Epithelial cell of proximal tubule (primary cell): ENCODE data around the gene TLE2. TPM values are rescaled to one million over a fixed set of nuclear protein-coding genes. Genes with fewer than 3 reads are reported as not detected.
"Not testable (repeated sequence)": the region's sequence is repeated elsewhere in the genome, so short reads cannot be mapped to it uniquely, and the experiment has no call there.

ENCODE experiments used
- DNase-seq: peaks from one replicate; pipeline ENCODE4 v3.0.0-alpha.2; 2011; ENCODE audit warnings: low read depth
- H3K4me3 ChIP-seq: 2 replicates; pipeline ENCODE4 v1.5.1; 2011; ENCODE audit warnings: low read depth, mild to moderate bottlenecking, low read length
- total RNA-seq: library from RNA; depleted of rRNA; stranded (reverse); fragments of >200 nt; gene quantifications from 2 replicates; pipeline ENCODE4 v1.2.3, GENCODE V29; 2015
- TF ChIP-seq, protein P1 (sequence below): conservative IDR thresholded peaks from 2 replicates; pipeline ENCODE4 v1.5.1; 2012; ENCODE audit warnings: low read depth, mild to moderate bottlenecking, low read length

TLE2 gene
- total RNA-seq, 1 donor from 2014 or later: 2.9 TPM

DNA sequence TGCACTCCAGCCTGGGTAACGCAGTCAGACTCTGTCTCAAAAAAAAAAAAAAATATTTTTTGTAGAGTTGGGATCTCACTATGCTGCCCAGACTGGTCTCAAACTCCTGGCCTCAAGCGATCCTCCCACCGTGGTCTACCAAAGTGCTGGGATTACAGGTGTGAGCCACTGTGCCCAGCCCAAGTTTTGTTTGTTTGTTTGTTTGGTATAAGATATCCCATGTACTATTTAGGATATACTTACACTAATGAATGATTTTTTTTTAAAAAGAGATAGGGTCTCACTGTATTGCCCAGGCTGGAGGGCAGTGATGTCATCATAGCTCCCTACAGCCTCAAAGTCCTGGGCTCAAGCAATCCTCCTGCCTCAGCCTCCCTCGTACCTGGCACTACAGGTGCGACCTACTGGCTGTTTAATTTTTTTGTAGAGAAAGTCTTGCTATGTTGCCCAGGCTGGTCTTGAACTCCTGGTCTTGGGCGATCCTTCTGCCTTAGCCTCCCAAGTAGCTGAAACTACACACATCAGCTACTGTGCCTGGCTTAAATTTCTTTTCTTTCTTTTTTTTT is 27.8 kb downstream of the TLE2 start:
- DNase-seq: no peak
- H3K4me3 ChIP-seq: no peak overlapping the region
- TF ChIP-seq, protein P1, sequence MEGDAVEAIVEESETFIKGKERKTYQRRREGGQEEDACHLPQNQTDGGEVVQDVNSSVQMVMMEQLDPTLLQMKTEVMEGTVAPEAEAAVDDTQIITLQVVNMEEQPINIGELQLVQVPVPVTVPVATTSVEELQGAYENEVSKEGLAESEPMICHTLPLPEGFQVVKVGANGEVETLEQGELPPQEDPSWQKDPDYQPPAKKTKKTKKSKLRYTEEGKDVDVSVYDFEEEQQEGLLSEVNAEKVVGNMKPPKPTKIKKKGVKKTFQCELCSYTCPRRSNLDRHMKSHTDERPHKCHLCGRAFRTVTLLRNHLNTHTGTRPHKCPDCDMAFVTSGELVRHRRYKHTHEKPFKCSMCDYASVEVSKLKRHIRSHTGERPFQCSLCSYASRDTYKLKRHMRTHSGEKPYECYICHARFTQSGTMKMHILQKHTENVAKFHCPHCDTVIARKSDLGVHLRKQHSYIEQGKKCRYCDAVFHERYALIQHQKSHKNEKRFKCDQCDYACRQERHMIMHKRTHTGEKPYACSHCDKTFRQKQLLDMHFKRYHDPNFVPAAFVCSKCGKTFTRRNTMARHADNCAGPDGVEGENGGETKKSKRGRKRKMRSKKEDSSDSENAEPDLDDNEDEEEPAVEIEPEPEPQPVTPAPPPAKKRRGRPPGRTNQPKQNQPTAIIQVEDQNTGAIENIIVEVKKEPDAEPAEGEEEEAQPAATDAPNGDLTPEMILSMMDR: no peak

DNA sequence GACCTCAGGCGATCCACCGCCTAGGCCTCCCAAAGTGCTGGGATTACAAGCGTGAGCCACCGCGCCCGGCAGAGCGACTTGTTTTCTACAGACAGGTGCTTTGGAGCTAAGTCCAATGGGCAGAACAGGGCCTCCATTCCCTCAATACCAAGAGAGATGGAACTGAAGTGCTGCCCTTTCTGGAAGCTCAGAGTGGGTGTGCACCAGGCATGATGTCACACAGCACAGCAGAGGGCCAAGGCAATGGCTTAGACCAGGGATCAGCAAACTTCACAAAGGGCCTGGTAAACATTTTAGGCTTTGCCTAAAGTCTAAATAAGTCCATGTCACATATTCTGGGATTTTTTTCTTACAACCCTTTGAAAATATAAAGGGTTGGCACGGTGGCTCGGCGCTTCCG is 30.4 kb downstream of the TLE2 start:
- DNase-seq: no peak
- TF ChIP-seq, protein P1: no peak
- no peak overlapping the region for H3K4me3 ChIP-seq

DNA sequence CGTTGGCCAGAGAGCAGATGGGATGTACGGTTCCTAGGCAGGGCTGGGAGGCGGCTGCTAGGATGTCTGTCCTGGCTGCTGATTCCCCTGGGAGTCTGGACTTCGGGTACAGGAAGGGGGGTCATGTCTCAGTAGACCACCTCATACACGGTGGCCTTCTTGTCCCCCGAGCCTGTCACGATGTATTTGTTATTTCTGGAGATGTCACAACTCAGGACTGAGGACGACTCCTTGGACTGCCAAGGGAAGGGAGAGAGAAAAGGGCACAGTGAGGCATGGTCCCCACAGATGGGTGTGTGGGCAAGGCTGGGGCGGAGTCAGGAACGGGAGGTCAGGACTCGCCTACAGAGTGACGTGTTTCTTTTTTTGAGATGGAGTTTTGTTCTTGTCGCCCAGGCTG is 31.4 kb downstream of the TLE2 start:
- no peak overlapping the region for H3K4me3 ChIP-seq
- no peak for DNase-seq
- TF ChIP-seq, protein P1: no peak

DNA sequence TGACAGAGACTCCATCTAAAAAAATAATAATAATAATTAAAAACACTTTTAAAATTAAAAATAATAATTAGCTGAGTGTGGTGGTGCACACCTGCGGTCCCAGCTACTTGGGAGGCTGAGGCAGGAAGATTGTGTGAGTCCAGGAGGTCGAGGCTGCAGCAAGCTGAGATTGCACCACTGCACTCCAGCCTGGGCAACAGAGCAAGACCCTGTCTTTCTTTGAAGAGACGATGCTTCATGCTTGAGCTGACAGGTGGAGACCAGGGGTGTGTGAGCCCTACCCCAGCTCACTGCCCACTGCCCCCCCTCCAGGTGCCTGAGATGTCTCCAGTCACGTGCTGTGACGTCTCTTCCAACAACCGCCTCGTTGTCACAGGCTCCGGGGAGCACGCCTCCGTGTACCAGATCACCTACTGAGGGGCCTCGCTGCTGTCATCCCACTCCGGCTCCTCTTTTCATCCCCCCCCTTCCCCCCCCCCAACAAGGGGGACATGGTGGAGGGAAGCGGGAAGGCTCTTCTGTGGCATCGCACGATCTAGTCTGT is 34.4 kb downstream of the TLE2 start:
- TF ChIP-seq, protein P1: no peak
- no peak overlapping the region for H3K4me3 ChIP-seq

DNA sequence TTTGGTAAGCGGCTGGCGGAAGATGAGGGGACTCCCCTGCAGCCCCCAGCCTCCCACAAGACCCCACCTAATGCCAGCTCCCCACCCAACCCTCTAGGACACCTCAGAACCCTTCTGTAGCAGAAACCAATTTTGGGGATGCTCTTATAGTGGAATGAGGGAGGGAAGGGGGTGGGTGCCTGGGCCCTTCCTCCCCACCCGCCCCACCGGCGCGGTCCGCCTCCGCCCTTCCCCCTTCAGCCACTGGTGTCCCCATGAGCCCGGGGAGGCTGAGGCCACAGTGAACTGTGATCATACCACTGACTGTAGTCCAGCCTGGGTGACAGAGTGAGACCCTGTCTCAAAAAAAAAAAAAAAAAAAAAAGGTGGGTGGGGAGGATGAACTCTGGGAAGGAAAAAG is 35.5 kb downstream of the TLE2 start:
- no peak overlapping the region for H3K4me3 ChIP-seq
- DNase-seq: no peak
- TF ChIP-seq, protein P1: no peak

More for the DNA sequence above, 34.4 kb downstream of the TLE2 start:
- DNase-seq: no peak

DNA sequence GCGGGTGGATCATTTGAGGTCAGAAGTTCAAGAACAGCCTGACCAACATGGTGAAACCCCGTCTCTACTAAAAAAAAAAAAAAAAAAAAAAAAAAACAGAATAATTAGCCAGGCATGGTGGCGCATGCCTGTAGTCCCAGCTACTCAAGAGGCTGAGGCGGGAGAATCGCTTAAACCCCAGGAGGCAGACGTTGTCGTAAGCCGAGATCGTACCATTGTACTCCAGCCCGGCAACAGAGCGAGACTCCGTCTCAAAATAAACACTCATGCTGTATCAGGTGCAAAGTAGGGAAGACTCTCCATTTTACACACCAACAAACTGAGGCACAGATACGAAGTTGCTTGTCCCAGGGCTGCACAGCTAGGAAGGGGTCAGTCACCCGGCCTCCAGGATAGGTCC is 36.1 kb downstream of the TLE2 start:
- DNase-seq: no peak
- H3K4me3 ChIP-seq: no peak overlapping the region
- TF ChIP-seq, protein P1: no peak

DNA sequence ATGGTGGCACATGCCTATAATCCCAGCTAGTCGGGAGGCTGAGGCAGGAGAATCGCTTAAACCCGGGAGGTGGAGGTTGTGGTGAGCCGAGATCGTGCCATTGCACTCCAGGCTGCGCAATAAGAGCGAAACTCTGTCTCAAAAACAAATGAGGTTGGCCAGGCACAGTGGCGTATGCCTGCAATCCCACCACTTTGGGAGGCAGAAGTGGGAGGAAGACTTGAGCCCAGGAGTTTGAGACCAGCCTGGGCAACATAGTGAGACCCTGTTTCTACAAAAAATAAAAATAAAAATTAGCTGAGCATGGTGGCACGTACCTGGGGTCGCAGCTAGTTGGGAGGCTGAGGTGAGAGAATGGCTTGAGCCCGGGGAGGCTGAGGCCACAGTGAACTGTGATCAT is 36.7 kb downstream of the TLE2 start:
- not testable (repeated sequence) for H3K4me3 ChIP-seq, DNase-seq
